Measurements from ENCODE around the gene NDUFB4. TPM values are rescaled to one million over a fixed set of nuclear protein-coding genes. Genes with fewer than 3 reads are reported as not detected.

Gene NDUFB4
- total RNA-seq, 1 experiment from 2014 or later, result 161 TPM

DNA sequence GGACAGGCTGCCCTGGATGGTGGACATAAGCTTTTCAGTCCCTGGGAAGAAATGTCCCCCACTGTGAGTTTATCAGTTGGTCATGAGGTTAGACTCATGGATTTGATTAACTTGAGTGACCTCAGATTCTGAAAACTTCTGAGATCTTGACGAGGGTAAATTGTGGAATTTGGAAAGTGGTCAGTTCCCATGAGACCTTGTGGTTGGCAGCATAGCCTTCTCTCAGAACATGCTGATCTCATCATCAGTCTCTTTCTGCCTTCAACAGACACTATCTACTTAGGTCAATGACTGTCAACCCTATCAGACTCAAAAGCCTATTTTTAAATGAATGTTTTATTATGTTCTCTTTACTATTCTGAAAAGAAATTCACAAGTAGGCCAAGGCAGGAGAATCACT is 45.6 kb upstream of the NDUFB4 start:
- no peak overlapping the region for H3K27ac ChIP-seq (ENCODE audit: low read depth, low read length)
- no peak overlapping the region for H3K9ac ChIP-seq (ENCODE audit: low read length)
- H2AFZ ChIP-seq (ENCODE audit: low read depth, low read length, poor library complexity, severe bottlenecking), result no peak overlapping the region
- ChIA-PET POLR2A (no interaction called here), CTCF (no interaction called here), RAD21 (ENCODE audit: low non-redundant PET in 1 of 2, low total read pairs in 2 of 2, uncharacterized antibody in 2 of 2, unreplicated experiment in 2 of 2) (no interaction called here)
- H4K20me1 ChIP-seq (ENCODE audit: insufficient read depth), result no peaks in the 10 kb centered on the region
- H3K4me1 ChIP-seq (ENCODE audit: control insufficient read depth in 1 of 2, insufficient read depth in 2 of 2, low read length in 2 of 2), result no peaks in the 10 kb centered on the region
- H3K79me2 ChIP-seq (ENCODE audit: insufficient read depth, low read length), result no peaks in the 10 kb centered on the region
- no peaks in the 10 kb centered on the region for H3K27me3 ChIP-seq (ENCODE audit: insufficient read depth, low read length)
- no peaks in the 10 kb centered on the region for H3K9me2 ChIP-seq (ENCODE audit: insufficient read depth)
- BruUV-seq (replicated peaks), result no TSS peak
- DNase-seq (ENCODE audit: low read depth, low spot score), result no peak
- no peak overlapping the region for H3K4me3 ChIP-seq (replicated peaks in 1 of 2; ENCODE audit: low read depth in 1 of 2, low read length in 2 of 2)
- no peak overlapping the region for H3K4me2 ChIP-seq (ENCODE audit: low read length)
- TF ChIP-seq EGR1 (IDR thresholded peaks at IDR 0.05; ENCODE audit: low read depth) (no peak), POLR2A (IDR thresholded peaks at IDR 0.05; ENCODE audit: borderline replicate concordance, extremely low read depth, insufficient read depth, insufficient read length) (no peak), EZH2phosphoT487 (IDR thresholded peaks at IDR 0.05; ENCODE audit: borderline replicate concordance) (no peak), SIN3A (IDR thresholded peaks at IDR 0.05; ENCODE audit: low read depth) (no peak), FOSL1 (IDR thresholded peaks at IDR 0.05; ENCODE audit: low read depth) (no peak), POLR2AphosphoS5 (IDR thresholded peaks at IDR 0.05; ENCODE audit: low read depth, low read length) (no peak), ZFX (IDR thresholded peaks at IDR 0.05) (no peak), CBX3 (IDR thresholded peaks at IDR 0.05; ENCODE audit: low read depth) (no peak), SP1 (IDR thresholded peaks at IDR 0.05; ENCODE audit: low read depth) (no peak), RAD21 (IDR thresholded peaks at IDR 0.05; ENCODE audit: low read depth) (no peak), CEBPB (IDR thresholded peaks at IDR 0.05; ENCODE audit: low read depth) (no peak), YY1 (IDR thresholded peaks at IDR 0.05; ENCODE audit: extremely low read depth, insufficient replicate concordance, low read depth, low read length) (no peak), ELF1 (IDR thresholded peaks at IDR 0.05; ENCODE audit: borderline replicate concordance, low read depth) (no peak)
- TF ChIP-seq, protein P1, sequence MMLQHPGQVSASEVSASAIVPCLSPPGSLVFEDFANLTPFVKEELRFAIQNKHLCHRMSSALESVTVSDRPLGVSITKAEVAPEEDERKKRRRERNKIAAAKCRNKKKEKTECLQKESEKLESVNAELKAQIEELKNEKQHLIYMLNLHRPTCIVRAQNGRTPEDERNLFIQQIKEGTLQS (IDR thresholded peaks at IDR 0.05), result no peak
- TF ChIP-seq, protein P2, sequence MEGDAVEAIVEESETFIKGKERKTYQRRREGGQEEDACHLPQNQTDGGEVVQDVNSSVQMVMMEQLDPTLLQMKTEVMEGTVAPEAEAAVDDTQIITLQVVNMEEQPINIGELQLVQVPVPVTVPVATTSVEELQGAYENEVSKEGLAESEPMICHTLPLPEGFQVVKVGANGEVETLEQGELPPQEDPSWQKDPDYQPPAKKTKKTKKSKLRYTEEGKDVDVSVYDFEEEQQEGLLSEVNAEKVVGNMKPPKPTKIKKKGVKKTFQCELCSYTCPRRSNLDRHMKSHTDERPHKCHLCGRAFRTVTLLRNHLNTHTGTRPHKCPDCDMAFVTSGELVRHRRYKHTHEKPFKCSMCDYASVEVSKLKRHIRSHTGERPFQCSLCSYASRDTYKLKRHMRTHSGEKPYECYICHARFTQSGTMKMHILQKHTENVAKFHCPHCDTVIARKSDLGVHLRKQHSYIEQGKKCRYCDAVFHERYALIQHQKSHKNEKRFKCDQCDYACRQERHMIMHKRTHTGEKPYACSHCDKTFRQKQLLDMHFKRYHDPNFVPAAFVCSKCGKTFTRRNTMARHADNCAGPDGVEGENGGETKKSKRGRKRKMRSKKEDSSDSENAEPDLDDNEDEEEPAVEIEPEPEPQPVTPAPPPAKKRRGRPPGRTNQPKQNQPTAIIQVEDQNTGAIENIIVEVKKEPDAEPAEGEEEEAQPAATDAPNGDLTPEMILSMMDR (IDR thresholded peaks at IDR 0.05 in 2 of 3, conservative IDR thresholded peaks at IDR 0.05 in 1 of 3; ENCODE audit: borderline replicate concordance in 1 of 3, insufficient read depth in 1 of 3, low read depth in 2 of 3, low read length in 2 of 3), result no peak
- TF ChIP-seq, protein P3, sequence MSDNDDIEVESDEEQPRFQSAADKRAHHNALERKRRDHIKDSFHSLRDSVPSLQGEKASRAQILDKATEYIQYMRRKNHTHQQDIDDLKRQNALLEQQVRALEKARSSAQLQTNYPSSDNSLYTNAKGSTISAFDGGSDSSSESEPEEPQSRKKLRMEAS (IDR thresholded peaks at IDR 0.05), result no peak
- TF ChIP-seq, protein P4, sequence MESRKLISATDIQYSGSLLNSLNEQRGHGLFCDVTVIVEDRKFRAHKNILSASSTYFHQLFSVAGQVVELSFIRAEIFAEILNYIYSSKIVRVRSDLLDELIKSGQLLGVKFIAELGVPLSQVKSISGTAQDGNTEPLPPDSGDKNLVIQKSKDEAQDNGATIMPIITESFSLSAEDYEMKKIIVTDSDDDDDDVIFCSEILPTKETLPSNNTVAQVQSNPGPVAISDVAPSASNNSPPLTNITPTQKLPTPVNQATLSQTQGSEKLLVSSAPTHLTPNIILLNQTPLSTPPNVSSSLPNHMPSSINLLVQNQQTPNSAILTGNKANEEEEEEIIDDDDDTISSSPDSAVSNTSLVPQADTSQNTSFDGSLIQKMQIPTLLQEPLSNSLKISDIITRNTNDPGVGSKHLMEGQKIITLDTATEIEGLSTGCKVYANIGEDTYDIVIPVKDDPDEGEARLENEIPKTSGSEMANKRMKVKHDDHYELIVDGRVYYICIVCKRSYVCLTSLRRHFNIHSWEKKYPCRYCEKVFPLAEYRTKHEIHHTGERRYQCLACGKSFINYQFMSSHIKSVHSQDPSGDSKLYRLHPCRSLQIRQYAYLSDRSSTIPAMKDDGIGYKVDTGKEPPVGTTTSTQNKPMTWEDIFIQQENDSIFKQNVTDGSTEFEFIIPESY (IDR thresholded peaks at IDR 0.05; ENCODE audit: extremely low read depth, insufficient replicate concordance, low read length), result no peak
- intact Hi-C loops (cut with micrococcal nuclease), result no loop called here
- no peaks in the 10 kb centered on the region for H3K36me3 ChIP-seq (ENCODE audit: control insufficient read depth in 1 of 2, insufficient read depth in 2 of 2, low read length in 2 of 2)
- no peaks in the 10 kb centered on the region for H3K9me3 ChIP-seq (ENCODE audit: control insufficient read depth in 1 of 2, insufficient read depth in 1 of 2, low read depth in 1 of 2, low read length in 2 of 2)
- no peak for ATAC-seq
